Hepatocyte (in vitro differentiated cells): Measurements from ENCODE around the gene KNSTRN. TPM values are rescaled to one million over a fixed set of nuclear protein-coding genes. Genes with fewer than 3 reads are reported as not detected.
A peak's percentile ranks its signal among the peaks of the same experiment; 100 is the strongest.

Experiments used
- DNase-seq: peaks from one replicate; pipeline ENCODE4 v3.0.0-alpha.2; 2016; ENCODE audit warnings: low spot score
- H2AFZ ChIP-seq: fragments of 200-600 bp; sonication (generic); 2 replicates; pipeline ENCODE4 v1.6.0; 2016; ENCODE audit warnings: antibody characterized with exemption, mild to moderate bottlenecking
- H3K27ac ChIP-seq: fragments of 200-600 bp; sonication (generic); 2 replicates; pipeline ENCODE4 v1.5.1; 2016; ENCODE audit warnings: mild to moderate bottlenecking
- H3K27me3 ChIP-seq: fragments of 200-600 bp; sonication (generic); 2 replicates; pipeline ENCODE4 v1.6.1; 2016
- H3K36me3 ChIP-seq: fragments of 200-600 bp; sonication (generic); replicated peaks from 2 replicates; pipeline ENCODE4 v1.5.1; 2016; ENCODE audit warnings: low read depth; ENCODE audit not compliant: insufficient read depth
- H3K4me1 ChIP-seq: fragments of 200-600 bp; sonication (generic); 2 replicates; pipeline ENCODE4 v1.5.1; 2016; ENCODE audit warnings: mild to moderate bottlenecking, moderate library complexity; ENCODE audit not compliant: insufficient read depth
- H3K4me2 ChIP-seq: fragments of 200-600 bp; sonication (generic); 2 replicates; pipeline ENCODE4 v1.6.0; 2016
- H3K4me3 ChIP-seq: fragments of 200-600 bp; sonication (generic); 2 replicates; pipeline ENCODE4 v1.5.1; 2016; ENCODE audit warnings: mild to moderate bottlenecking
- H3K79me2 ChIP-seq: fragments of 200-600 bp; sonication (generic); 2 replicates; pipeline ENCODE4 v1.6.0; 2017; ENCODE audit warnings: mild to moderate bottlenecking
- H3K9me2 ChIP-seq: fragments of 200-600 bp; sonication (generic); replicated peaks from 2 replicates; pipeline ENCODE4 v1.6.0; 2017; ENCODE audit warnings: mild to moderate bottlenecking; ENCODE audit not compliant: insufficient read depth
- H3K9me3 ChIP-seq: fragments of 200-600 bp; sonication (generic); 2 replicates; pipeline ENCODE4 v1.5.1; 2016; ENCODE audit warnings: low read depth, mild to moderate bottlenecking
- H4K20me1 ChIP-seq: fragments of 200-600 bp; sonication (generic); 2 replicates; pipeline ENCODE4 v1.6.0; 2016; ENCODE audit warnings: mild to moderate bottlenecking; ENCODE audit not compliant: insufficient read depth, poor library complexity, severe bottlenecking
- CTCF ChIP-seq: fragments of 200-600 bp; sonication (generic); IDR thresholded peaks from 2 replicates; pipeline ENCODE4 v1.5.1; 2016; ENCODE audit warnings: antibody characterized with exemption, mild to moderate bottlenecking; ENCODE audit not compliant: poor library complexity
- EZH2 ChIP-seq: fragments of 200-600 bp; sonication (generic); IDR thresholded peaks from 2 replicates; pipeline ENCODE4 v1.6.1; 2016; ENCODE audit warnings: antibody characterized with exemption, mild to moderate bottlenecking, borderline replicate concordance
- EZH2phosphoT487 ChIP-seq: fragments of 200-600 bp; sonication (generic); IDR thresholded peaks from one replicate; pipeline ENCODE4 v1.6.1; 2018; ENCODE audit warnings: antibody characterized with exemption, mild to moderate bottlenecking, low read depth, moderate library complexity; ENCODE audit not compliant: unreplicated experiment, severe bottlenecking
- WGBS: methylation state at CpG from one replicate; pipeline ENCODE4 v1.1.6; 2016; ENCODE audit warnings: low lambda C conversion rate; ENCODE audit errors: missing lambda C conversion rate; 5-methylcytosine and 5-hydroxymethylcytosine counted together
- polyA plus RNA-seq: library from polyadenylated mRNA; unstranded; fragments of >200 nt; fragmentation: Nextera tagmentation; extraction: Ambion mirVana; gene quantifications from 2 replicates; pipeline ENCODE4 v1.2.1, GENCODE V29; 2016
- total RNA-seq: library from RNA; depleted of rRNA; stranded (reverse); fragments of >200 nt; gene quantifications from 2 replicates; pipeline ENCODE4 v1.2.3, GENCODE V29; 2014

KNSTRN gene
- total and polyA plus RNA-seq, 2 experiments from 2014 or later: 14.0 to 24.0 TPM

GRCh38 chr15:40407330-40407990, 24.9 kb downstream of the KNSTRN start:
- Histone ChIP-seq H3K27ac (no peak overlapping the region), H3K9me2 (no peaks in the 10 kb centered on the region), H3K4me3 (no peak overlapping the region), H3K4me1 (peaks cover 18% of the 10 kb centered on the region), H3K36me3 (no peaks in the 10 kb centered on the region), H3K4me2 (peak overlapping the region; percentile 92), H3K9me3 (no peaks in the 10 kb centered on the region), H3K27me3 (no peaks in the 10 kb centered on the region), H3K79me2 (peaks cover 22% of the 10 kb centered on the region), H4K20me1 (no peaks in the 10 kb centered on the region), H2AFZ (no peak overlapping the region)
- 92% methylated on average over 8 of the region's 8 CpGs for WGBS
- TF ChIP-seq EZH2 (no peak), CTCF (no peak), EZH2phosphoT487 (no peak)
- DNase-seq: no peak

- WGBS: 85% methylated on average over 3 of the region's 3 CpGs
- H3K4me3 ChIP-seq: no peak overlapping the region
- TF ChIP-seq CTCF: no peak
- no peak for TF ChIP-seq EZH2phosphoT487
- TF ChIP-seq EZH2: no peak
- no peaks in the 10 kb centered on the region for H3K27me3 ChIP-seq
- H3K4me1 ChIP-seq: peaks cover 18% of the 10 kb centered on the region
- no peaks in the 10 kb centered on the region for H3K9me3 ChIP-seq
- H4K20me1 ChIP-seq: no peaks in the 10 kb centered on the region
- H3K79me2 ChIP-seq: peaks cover 22% of the 10 kb centered on the region
- H3K36me3 ChIP-seq: no peaks in the 10 kb centered on the region
- H3K27ac ChIP-seq: no peak overlapping the region
- no peaks in the 10 kb centered on the region for H3K9me2 ChIP-seq
- H3K4me2 ChIP-seq: no peak overlapping the region
- DNase-seq: no peak
- H2AFZ ChIP-seq: no peak overlapping the region
Measured at GRCh38 chr15:40409366-40409765, 26.8 kb downstream of the KNSTRN start.

GRCh38 chr15:40410476-40410875, 28.0 kb downstream of the KNSTRN start:
- TF ChIP-seq EZH2phosphoT487 (no peak), CTCF (no peak), EZH2 (no peak)
- Histone ChIP-seq H3K36me3 (no peaks in the 10 kb centered on the region), H3K27me3 (no peaks in the 10 kb centered on the region), H3K4me2 (no peak overlapping the region), H3K9me2 (no peaks in the 10 kb centered on the region), H3K27ac (no peak overlapping the region), H3K4me3 (no peak overlapping the region), H3K9me3 (no peaks in the 10 kb centered on the region), H3K79me2 (peaks cover 22% of the 10 kb centered on the region), H3K4me1 (peaks cover 11% of the 10 kb centered on the region), H2AFZ (no peak overlapping the region), H4K20me1 (no peaks in the 10 kb centered on the region)
- no peak for DNase-seq
- WGBS: 96% methylated on average over 11 of the region's 11 CpGs
